Mesendoderm (in vitro differentiated cells): Measurements from ENCODE around the gene RHOT2.

Experiments used
- DNase-seq: peaks from one replicate; pipeline ENCODE4 v3.0.0; 2013
- H2AK5ac ChIP-seq: 2 replicates; pipeline ENCODE4 v1.6.1; 2013; ENCODE audit warnings: low read length, inconsistent platforms
- H2BK120ac ChIP-seq: 2 replicates; pipeline ENCODE4 v1.6.1; 2013; ENCODE audit warnings: low read depth, mild to moderate bottlenecking, low read length, moderate library complexity, mixed read lengths
- H2BK15ac ChIP-seq: replicated peaks from 2 replicates; pipeline ENCODE4 v1.6.1; 2013; ENCODE audit warnings: low read depth, mild to moderate bottlenecking, moderate library complexity
- H2BK5ac ChIP-seq: 2 replicates; pipeline ENCODE4 v1.6.1; 2013; ENCODE audit warnings: low read length, inconsistent platforms
- H3K18ac ChIP-seq: 2 replicates; pipeline ENCODE4 v1.6.1; 2013; ENCODE audit warnings: mild to moderate bottlenecking, low read length, mixed read lengths
- H3K23ac ChIP-seq: one replicate; pipeline ENCODE4 v1.6.1; 2013; ENCODE audit warnings: low read length
- H3K27ac ChIP-seq: 2 replicates; pipeline ENCODE4 v1.5.1; 2013; ENCODE audit warnings: low read depth, mild to moderate bottlenecking, inconsistent platforms, low read length, moderate library complexity
- H3K27me3 ChIP-seq: 2 replicates; pipeline ENCODE4 v1.6.1; 2013; ENCODE audit warnings: low read length, control low read depth, mild to moderate bottlenecking, inconsistent platforms; ENCODE audit not compliant: insufficient read depth, poor library complexity
- H3K36me3 ChIP-seq: 2 replicates; pipeline ENCODE4 v1.6.1; 2013; ENCODE audit warnings: low read length, inconsistent platforms; ENCODE audit not compliant: control insufficient read depth, insufficient read depth
- H3K4ac ChIP-seq: one replicate; pipeline ENCODE4 v1.6.1; 2013; ENCODE audit warnings: low read depth, mild to moderate bottlenecking, low read length, moderate library complexity
- H3K4me1 ChIP-seq: 2 replicates; pipeline ENCODE4 v1.6.1; 2013; ENCODE audit warnings: low read depth, low read length, inconsistent platforms; ENCODE audit not compliant: control insufficient read depth
- H3K4me2 ChIP-seq: 2 replicates; pipeline ENCODE4 v1.6.1; 2013; ENCODE audit warnings: low read length
- H3K4me3 ChIP-seq: 2 replicates; pipeline ENCODE4 v1.5.1; 2013; ENCODE audit warnings: mild to moderate bottlenecking, low read length
- H3K56ac ChIP-seq: one replicate; pipeline ENCODE4 v1.6.1; 2013; ENCODE audit warnings: low read length
- H3K79me1 ChIP-seq: 2 replicates; pipeline ENCODE4 v1.6.1; 2013; ENCODE audit warnings: low read length, inconsistent platforms
- H3K79me2 ChIP-seq: 2 replicates; pipeline ENCODE4 v1.6.1; 2013; ENCODE audit warnings: mild to moderate bottlenecking, low read length; ENCODE audit not compliant: control insufficient read depth, insufficient read depth
- H3K9ac ChIP-seq: 2 replicates; pipeline ENCODE4 v1.6.1; 2013; ENCODE audit warnings: low read length, inconsistent platforms
- H4K5ac ChIP-seq: one replicate; pipeline ENCODE4 v1.6.1; 2013; ENCODE audit warnings: low read length
- H4K8ac ChIP-seq: one replicate; pipeline ENCODE4 v1.6.1; 2013; ENCODE audit warnings: low read depth, mild to moderate bottlenecking, control low read depth, low read length, moderate library complexity
- WGBS: extraction: QIAGEN DNeasy Blood & Tissue Kit; methylation state at CpG from one replicate; pipeline ENCODE4 v1.1.7; 2013; ENCODE audit warnings: low lambda C conversion rate, missing lambda C conversion rate; ENCODE audit not compliant: insufficient coverage; ENCODE audit errors: extremely low coverage; 5-methylcytosine and 5-hydroxymethylcytosine counted together

The RHOT2 gene

DNA sequence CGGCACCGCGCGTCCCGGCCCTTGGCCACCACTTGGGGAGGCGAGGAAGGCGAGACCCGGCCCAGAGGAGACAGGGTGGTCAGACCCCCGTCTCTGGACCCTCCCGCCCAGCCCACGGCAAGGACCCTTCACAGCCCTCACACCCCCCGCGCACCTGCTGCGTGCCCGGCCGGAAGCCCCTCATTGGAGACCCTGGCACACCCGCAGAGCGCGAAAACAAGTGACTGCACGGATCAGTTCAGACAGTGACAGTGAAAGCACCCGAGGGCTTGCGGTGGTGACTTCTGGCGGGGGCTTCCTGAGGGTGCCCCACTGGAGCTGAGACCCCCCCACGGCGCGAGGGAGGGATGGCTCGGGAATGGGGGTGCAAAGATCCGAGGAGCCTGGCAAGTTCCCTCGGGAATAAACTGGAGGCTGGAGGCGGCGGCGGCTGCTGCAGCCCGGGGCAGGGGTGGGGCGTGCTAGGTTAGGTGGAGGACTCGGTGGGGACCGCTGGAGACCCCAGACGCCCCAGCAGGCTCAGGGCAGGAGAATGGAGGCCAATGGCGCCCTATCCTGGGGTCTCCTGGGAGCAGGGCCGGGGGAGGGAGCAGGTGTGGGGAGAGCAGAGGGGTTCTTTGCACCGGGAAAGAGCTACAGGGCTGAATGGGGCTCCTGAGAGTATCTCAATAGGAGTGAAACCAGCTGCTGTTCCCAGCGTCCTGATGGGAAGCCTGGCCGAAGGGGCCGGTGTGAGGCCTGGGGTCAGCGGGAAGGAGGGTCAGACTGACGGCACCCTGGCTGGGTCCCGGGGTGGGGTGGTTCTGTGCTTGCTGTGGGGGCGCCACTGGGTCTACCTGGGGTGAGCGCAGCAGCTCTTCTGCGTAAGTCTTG lies 38.5 kb downstream of the RHOT2 start:
- no peaks in the 10 kb centered on the region for H3K79me1 ChIP-seq
- H3K9ac ChIP-seq: no peak overlapping the region
- no CpG with 5 or more reads among the region's 49 CpGs for WGBS
- no peak overlapping the region for H3K27ac ChIP-seq
- no peak overlapping the region for H4K5ac ChIP-seq
- H3K36me3 ChIP-seq: no peaks in the 10 kb centered on the region
- no peak overlapping the region for H2BK5ac ChIP-seq
- no peak overlapping the region for H2BK120ac ChIP-seq
- no peak overlapping the region for H2AK5ac ChIP-seq
- no peak overlapping the region for H3K4me3 ChIP-seq
- no peak overlapping the region for H2BK15ac ChIP-seq
- H3K18ac ChIP-seq: no peak overlapping the region
- no peak overlapping the region for H3K23ac ChIP-seq
- H3K4me1 ChIP-seq: no peaks in the 10 kb centered on the region
- no peak overlapping the region for H3K4me2 ChIP-seq
- peaks cover 32% of the 10 kb centered on the region for H3K27me3 ChIP-seq
- no peak for DNase-seq
- no peaks in the 10 kb centered on the region for H3K79me2 ChIP-seq
- H3K56ac ChIP-seq: no peak overlapping the region
- H4K8ac ChIP-seq: no peak overlapping the region
- no peak overlapping the region for H3K4ac ChIP-seq

DNA sequence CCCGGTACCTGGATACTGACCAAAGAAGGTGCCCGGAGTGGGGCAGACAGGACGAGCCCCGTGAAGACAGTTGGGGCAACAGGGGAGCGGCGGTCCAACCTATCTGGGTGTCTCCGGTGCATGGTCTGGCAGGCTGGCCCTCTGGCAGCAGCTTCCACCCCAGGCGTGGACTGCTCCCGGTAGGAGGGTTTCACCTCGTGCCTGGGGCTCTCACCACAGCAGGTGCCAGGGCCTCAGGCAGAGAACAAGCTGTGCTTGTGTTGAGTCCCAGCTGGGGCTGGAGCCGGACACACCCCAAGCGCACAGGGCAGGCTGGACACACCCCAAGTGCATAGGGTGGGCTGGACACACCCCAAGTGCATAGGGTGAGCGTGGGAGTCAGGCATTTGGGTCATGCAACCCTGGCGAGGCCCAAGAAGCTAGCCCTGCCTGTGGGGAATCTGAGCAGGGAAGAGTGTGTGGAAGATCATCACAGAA lies 39.2 kb downstream of the RHOT2 start:
- H3K56ac ChIP-seq: no peak overlapping the region
- no peak overlapping the region for H4K5ac ChIP-seq
- WGBS: no CpG with 5 or more reads among the region's 14 CpGs
- H3K27ac ChIP-seq: no peak overlapping the region
- no peak overlapping the region for H4K8ac ChIP-seq
- no peak overlapping the region for H3K4me2 ChIP-seq
- H3K4me3 ChIP-seq: no peak overlapping the region
- no peak overlapping the region for H3K18ac ChIP-seq
- H2BK5ac ChIP-seq: no peak overlapping the region
- H3K36me3 ChIP-seq: no peaks in the 10 kb centered on the region
- DNase-seq: no peak
- H3K4me1 ChIP-seq: no peaks in the 10 kb centered on the region
- H2AK5ac ChIP-seq: no peak overlapping the region
- no peak overlapping the region for H2BK120ac ChIP-seq
- H3K79me2 ChIP-seq: no peaks in the 10 kb centered on the region
- H2BK15ac ChIP-seq: no peak overlapping the region
- no peak overlapping the region for H3K4ac ChIP-seq
- H3K9ac ChIP-seq: no peak overlapping the region
- H3K27me3 ChIP-seq: peaks cover 27% of the 10 kb centered on the region
- H3K79me1 ChIP-seq: no peaks in the 10 kb centered on the region
- no peak overlapping the region for H3K23ac ChIP-seq

DNA sequence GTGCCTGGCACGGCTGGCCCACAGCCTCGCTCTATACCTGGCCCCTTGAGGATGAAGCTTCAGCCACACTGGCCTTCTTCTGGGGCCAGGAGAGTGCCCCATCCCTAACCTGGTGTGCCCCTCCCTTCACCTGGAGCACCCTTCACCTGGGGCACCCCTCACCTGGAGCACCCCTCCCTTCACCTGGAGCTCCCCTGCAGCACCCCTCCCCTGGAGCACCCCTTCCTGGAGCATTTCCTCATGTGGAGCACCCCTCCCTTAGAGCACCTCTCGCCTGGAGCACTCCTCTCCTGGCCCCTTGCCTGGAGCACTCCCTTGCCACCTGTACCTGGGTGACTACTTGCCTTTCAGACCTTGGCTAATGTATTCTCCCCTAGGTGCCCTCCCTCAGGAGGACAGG lies 40.1 kb downstream of the RHOT2 start:
- H4K8ac ChIP-seq: no peak overlapping the region
- H4K5ac ChIP-seq: no peak overlapping the region
- no peak overlapping the region for H3K27ac ChIP-seq
- H3K79me1 ChIP-seq: no peaks in the 10 kb centered on the region
- no peak overlapping the region for H3K56ac ChIP-seq
- WGBS: no CpG with 5 or more reads among the region's 3 CpGs
- no peak overlapping the region for H2AK5ac ChIP-seq
- no peak overlapping the region for H3K4ac ChIP-seq
- H3K79me2 ChIP-seq: no peaks in the 10 kb centered on the region
- H2BK15ac ChIP-seq: no peak overlapping the region
- no peak overlapping the region for H2BK5ac ChIP-seq
- no peak overlapping the region for H3K4me2 ChIP-seq
- DNase-seq: no peak
- H3K27me3 ChIP-seq: peaks cover 23% of the 10 kb centered on the region
- no peak overlapping the region for H2BK120ac ChIP-seq
- no peak overlapping the region for H3K4me3 ChIP-seq
- H3K36me3 ChIP-seq: no peaks in the 10 kb centered on the region
- no peak overlapping the region for H3K23ac ChIP-seq
- no peak overlapping the region for H3K9ac ChIP-seq
- no peak overlapping the region for H3K18ac ChIP-seq
- no peaks in the 10 kb centered on the region for H3K4me1 ChIP-seq

DNA sequence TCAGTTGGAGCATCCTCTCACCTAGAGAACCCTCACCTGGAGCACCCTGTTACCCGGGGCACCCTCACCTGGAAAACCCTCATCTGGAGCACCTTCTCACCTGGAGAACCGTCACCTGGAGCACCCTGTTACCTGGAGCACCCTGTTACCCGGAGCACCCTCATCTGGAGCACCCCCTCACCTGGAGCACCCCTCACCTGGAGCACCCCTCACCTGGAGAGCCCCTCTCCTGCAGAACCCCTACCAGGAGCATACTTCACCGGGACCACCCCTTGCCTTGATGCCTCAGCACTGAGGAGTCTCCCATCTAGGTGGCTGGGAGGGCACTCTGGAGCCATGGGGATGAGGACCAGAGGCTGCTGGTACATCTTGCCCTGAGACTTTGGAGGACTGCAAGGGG lies 41.0 kb downstream of the RHOT2 start:
- Histone ChIP-seq H3K18ac (no peak overlapping the region), H3K36me3 (no peaks in the 10 kb centered on the region), H3K4me1 (no peaks in the 10 kb centered on the region), H3K9ac (no peak overlapping the region), H3K27me3 (peaks cover 21% of the 10 kb centered on the region), H3K79me2 (no peaks in the 10 kb centered on the region), H2BK5ac (no peak overlapping the region), H2BK120ac (no peak overlapping the region), H3K4me2 (no peak overlapping the region), H4K5ac (no peak overlapping the region), H3K4me3 (no peak overlapping the region), H3K56ac (no peak overlapping the region), H3K4ac (no peak overlapping the region), H4K8ac (no peak overlapping the region), H2BK15ac (no peak overlapping the region), H2AK5ac (no peak overlapping the region), H3K23ac (no peak overlapping the region), H3K27ac (no peak overlapping the region), H3K79me1 (no peaks in the 10 kb centered on the region)
- no peak for DNase-seq
- no CpG with 5 or more reads among the region's 4 CpGs for WGBS

DNA sequence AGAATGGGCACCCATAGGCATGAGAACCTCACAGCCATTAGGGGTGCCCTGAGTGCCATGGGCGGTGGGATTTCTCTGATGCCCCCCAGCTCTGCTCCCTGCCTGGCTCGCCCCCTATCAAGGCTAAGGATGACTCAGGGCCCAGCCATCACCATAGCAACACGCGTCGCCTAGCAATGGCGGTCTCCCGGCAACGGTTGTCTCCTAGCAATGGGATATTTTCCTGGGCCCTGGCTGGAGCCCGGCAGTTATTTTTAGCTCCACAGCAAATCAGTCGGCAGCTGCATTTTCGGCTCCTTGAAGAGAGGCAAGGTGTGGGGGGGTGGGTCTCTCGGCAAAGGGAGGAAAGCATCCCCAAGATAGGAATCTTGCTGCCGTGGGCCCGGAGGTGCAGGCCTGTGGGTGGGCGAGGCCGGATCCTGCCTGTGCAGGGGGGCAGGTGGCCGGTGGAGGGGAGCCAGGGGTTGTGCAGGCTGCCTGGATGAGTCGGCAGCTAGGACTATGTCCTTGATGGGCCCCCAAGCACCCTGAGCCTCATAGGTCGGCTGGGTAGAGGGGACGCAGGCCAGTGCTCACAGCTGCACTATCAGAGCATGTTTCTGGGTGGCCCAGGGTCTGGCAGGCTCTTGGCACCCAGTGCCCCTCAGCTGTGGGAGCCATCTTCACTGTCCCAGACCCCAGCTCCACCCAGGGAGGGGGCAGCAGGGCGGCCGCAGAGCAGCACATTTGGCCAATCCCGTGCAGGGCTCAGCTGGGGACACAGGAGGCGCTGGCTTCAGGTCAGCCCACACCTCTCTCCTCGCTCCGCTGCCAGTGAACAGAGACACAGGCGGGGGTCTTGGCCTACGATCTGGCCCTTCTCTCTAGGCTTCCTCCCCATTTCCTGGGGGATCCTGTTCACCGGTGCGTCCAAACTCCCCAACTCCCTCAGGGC lies 41.9 kb downstream of the RHOT2 start:
- no peak overlapping the region for H3K23ac ChIP-seq
- no peak overlapping the region for H3K27ac ChIP-seq
- no peak overlapping the region for H3K18ac ChIP-seq
- H3K27me3 ChIP-seq: peaks cover 18% of the 10 kb centered on the region
- H3K4me2 ChIP-seq: no peak overlapping the region
- WGBS: no CpG with 5 or more reads among the region's 30 CpGs
- H3K4ac ChIP-seq: no peak overlapping the region
- no peak overlapping the region for H2BK15ac ChIP-seq
- H3K36me3 ChIP-seq: no peaks in the 10 kb centered on the region
- H3K9ac ChIP-seq: no peak overlapping the region
- peak; percentile 89 for DNase-seq
- H3K4me3 ChIP-seq: no peak overlapping the region
- no peak overlapping the region for H2AK5ac ChIP-seq
- no peak overlapping the region for H3K56ac ChIP-seq
- H4K8ac ChIP-seq: no peak overlapping the region
- no peaks in the 10 kb centered on the region for H3K79me1 ChIP-seq
- H3K4me1 ChIP-seq: no peaks in the 10 kb centered on the region
- H4K5ac ChIP-seq: no peak overlapping the region
- no peaks in the 10 kb centered on the region for H3K79me2 ChIP-seq
- H2BK120ac ChIP-seq: no peak overlapping the region
- no peak overlapping the region for H2BK5ac ChIP-seq
